ENCODE measurements around the gene OLAH.

Gene OLAH

GRCh38 chr10:15072358-15072757 is 28.6 kb downstream of the OLAH start:
- DNase-seq = no peak

- DNase-seq = no peak
Observed at GRCh38 chr10:15075421-15075820, 31.7 kb downstream of the OLAH start.

GRCh38 chr10:15083674-15084501 is 40.1 kb downstream of the OLAH start:
- no peak for DNase-seq

GRCh38 chr10:15084502-15084922 is 40.8 kb downstream of the OLAH start:
- no peak for DNase-seq

GRCh38 chr10:15088428-15089261 is 44.9 kb downstream of the OLAH start, which contains the start of gene ACBD7:
TSS of gene ACBD7 (minus strand) at chr10:15088776. CDS start at chr10:15088728, 48 bp downstream.
- DNase-seq = peak; percentile 38 to 82

GRCh38 chr10:15091418-15091817 is 47.7 kb downstream of the OLAH start:
- no peak for DNase-seq

GRCh38 chr10:15092855-15093408 is 49.2 kb downstream of the OLAH start:
- no peak for DNase-seq

- no peak for DNase-seq
Observed at GRCh38 chr10:15096661-15097010, 52.9 kb downstream of the OLAH start.

GRCh38 chr10:15097011-15097812 is 53.5 kb downstream of the OLAH start, which contains the start of gene RPP38:
TSS of gene RPP38 (plus strand) at chr10:15097355. CDS start at chr10:15103315, 5,960 bp downstream.
- peak; percentile 94 for DNase-seq

- no peak for DNase-seq
Observed at GRCh38 chr10:15099886-15100285, 56.1 kb downstream of the OLAH start.

- DNase-seq = no peak
Observed at GRCh38 chr10:15103513-15103912, 59.8 kb downstream of the OLAH start.

GRCh38 chr10:15106352-15107013 is 62.7 kb downstream of the OLAH start:
- DNase-seq = peak; percentile 62 to 72

- no peak for DNase-seq
Observed at GRCh38 chr10:15112657-15113056, 68.9 kb downstream of the OLAH start.

GRCh38 chr10:15113766-15114165 is 70.0 kb downstream of the OLAH start:
- DNase-seq = no peak

- DNase-seq = no peak
Observed at GRCh38 chr10:15116225-15116624, 72.5 kb downstream of the OLAH start.

GRCh38 chr10:15118615-15119014 is 74.9 kb downstream of the OLAH start:
- DNase-seq = no peak

- DNase-seq = no peak
Observed at GRCh38 chr10:15120523-15120922, 76.8 kb downstream of the OLAH start.

GRCh38 chr10:15121707-15122106 is 78.0 kb downstream of the OLAH start:
- no peak for DNase-seq

- no peak for DNase-seq
Observed at GRCh38 chr10:15122477-15123030, 78.8 kb downstream of the OLAH start.
